Karpas-422 (cell line): ENCODE data around the gene SAXO1. TPM values are rescaled to one million over a fixed set of nuclear protein-coding genes. Genes with fewer than 3 reads are reported as not detected.

Experiments
- DNase-seq: peaks from one replicate; pipeline ENCODE4 v3.0.0-alpha.2; 2015
- H2AFZ ChIP-seq: fragments of 200-600 bp; sonication (generic); 2 replicates; pipeline ENCODE4 v1.6.1; 2014; ENCODE audit warnings: antibody characterized with exemption, low read length, mixed read lengths
- H3K27ac ChIP-seq: fragments of 200-600 bp; sonication (generic); 2 replicates; pipeline ENCODE4 v1.5.1; 2014; ENCODE audit warnings: mild to moderate bottlenecking, low read length, moderate library complexity
- H3K27me3 ChIP-seq: fragments of 200-600 bp; sonication (generic); 2 replicates; pipeline ENCODE4 v1.6.1; 2014; ENCODE audit warnings: low read length, mixed read lengths
- H3K36me3 ChIP-seq: fragments of 200-600 bp; sonication (generic); 2 replicates; pipeline ENCODE4 v1.6.1; 2014; ENCODE audit warnings: low read length, mixed read lengths; ENCODE audit not compliant: insufficient read depth
- H3K4me1 ChIP-seq: fragments of 200-600 bp; sonication (generic); 2 replicates; pipeline ENCODE4 v1.6.1; 2014; ENCODE audit warnings: mild to moderate bottlenecking, low read length, mixed read lengths
- H3K4me2 ChIP-seq: fragments of 200-600 bp; sonication (generic); 2 replicates; pipeline ENCODE4 v1.6.1; 2014; ENCODE audit warnings: low read length, low read depth, mild to moderate bottlenecking; ENCODE audit not compliant: poor library complexity, severe bottlenecking
- H3K4me3 ChIP-seq: fragments of 200-600 bp; sonication (generic); 2 replicates; pipeline ENCODE4 v1.5.1; 2014; ENCODE audit warnings: mild to moderate bottlenecking, antibody characterized with exemption, low read length, mixed read lengths
- H3K79me2 ChIP-seq: fragments of 200-600 bp; sonication (generic); 2 replicates; pipeline ENCODE4 v1.6.1; 2014; ENCODE audit warnings: mild to moderate bottlenecking, low read length, mixed read lengths
- H3K9ac ChIP-seq: fragments of 200-600 bp; sonication (generic); 2 replicates; pipeline ENCODE4 v1.6.0; 2014; ENCODE audit warnings: low read length
- H3K9me2 ChIP-seq: fragments of 200-600 bp; sonication (generic), shearing (Covaris generic); replicated peaks from 2 replicates; pipeline ENCODE4 v1.6.0; 2014; ENCODE audit warnings: mild to moderate bottlenecking, low read length, moderate library complexity; ENCODE audit not compliant: insufficient read depth
- H3K9me3 ChIP-seq: fragments of 300-700, 200-600 bp; sonication (generic); 2 replicates; pipeline ENCODE4 v1.6.1; 2014; ENCODE audit warnings: low read length, mixed read lengths
- H4K20me1 ChIP-seq: fragments of 200-600 bp; sonication (generic); 2 replicates; pipeline ENCODE4 v1.6.1; 2014; ENCODE audit warnings: mild to moderate bottlenecking, antibody characterized with exemption, low read length, low read depth; ENCODE audit not compliant: insufficient read depth
- total RNA-seq: library from RNA; depleted of rRNA; stranded (reverse); fragments of >200 nt; shearing (Covaris generic); gene quantifications from 2 replicates; pipeline ENCODE4 v1.2.3, GENCODE V29; 2014; ENCODE audit warnings: low replicate concordance

Gene SAXO1
- total RNA-seq, 1 experiment from 2014 or later, result not detected

DNA sequence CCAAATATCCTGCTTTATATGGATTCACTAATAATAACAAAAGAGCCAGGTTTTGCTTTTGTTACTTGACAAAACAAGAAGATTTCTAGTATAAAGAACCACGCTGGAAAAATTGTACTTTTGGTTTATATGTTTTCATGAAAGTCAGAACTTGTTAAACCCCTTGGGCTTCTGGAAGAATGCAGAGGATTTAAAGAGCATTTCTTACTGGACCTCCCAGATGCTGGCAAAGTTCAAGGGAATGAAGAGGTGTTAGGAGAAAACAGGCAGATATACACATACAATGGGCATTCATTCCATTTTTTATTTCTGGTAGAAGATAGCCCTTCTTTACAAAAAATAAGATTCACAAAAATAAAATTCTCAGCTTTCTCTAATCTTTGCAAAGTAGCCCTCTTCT lies 61.1 kb downstream of the SAXO1 start:
- H3K9me3 ChIP-seq, result no peaks in the 10 kb centered on the region
- H3K27me3 ChIP-seq, result no peaks in the 10 kb centered on the region
- H3K4me3 ChIP-seq, result no peak overlapping the region
- H4K20me1 ChIP-seq, result no peaks in the 10 kb centered on the region
- H3K36me3 ChIP-seq, result no peaks in the 10 kb centered on the region
- no peak overlapping the region for H3K27ac ChIP-seq
- H3K79me2 ChIP-seq, result no peaks in the 10 kb centered on the region
- no peak overlapping the region for H3K4me2 ChIP-seq
- no peak for DNase-seq
- no peak overlapping the region for H3K9ac ChIP-seq
- no peaks in the 10 kb centered on the region for H3K9me2 ChIP-seq
- no peak overlapping the region for H2AFZ ChIP-seq
- H3K4me1 ChIP-seq, result no peaks in the 10 kb centered on the region

DNA sequence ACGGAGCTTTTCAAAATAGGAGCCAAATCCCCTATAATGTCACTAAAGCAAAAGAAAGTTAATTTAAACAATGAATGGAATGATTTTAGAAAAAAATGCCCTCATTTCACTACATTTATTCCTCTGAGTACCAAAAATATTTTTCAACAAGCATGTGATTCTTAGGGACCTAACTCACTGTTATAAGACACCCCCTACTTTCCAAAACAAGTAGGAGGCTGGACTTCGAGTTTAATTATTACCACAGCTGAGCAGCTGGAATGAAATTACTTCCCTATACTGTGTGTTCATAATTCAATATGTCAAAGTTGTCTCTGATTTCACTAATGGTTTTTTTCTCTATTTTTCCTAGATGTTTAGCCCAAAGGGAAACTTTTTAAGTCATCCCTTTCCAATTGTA lies 61.6 kb downstream of the SAXO1 start:
- H3K9me3 ChIP-seq, result no peaks in the 10 kb centered on the region
- no peak overlapping the region for H3K27ac ChIP-seq
- H3K4me1 ChIP-seq, result no peaks in the 10 kb centered on the region
- H3K9ac ChIP-seq, result no peak overlapping the region
- H4K20me1 ChIP-seq, result no peaks in the 10 kb centered on the region
- H3K4me3 ChIP-seq, result no peak overlapping the region
- no peak overlapping the region for H2AFZ ChIP-seq
- no peaks in the 10 kb centered on the region for H3K27me3 ChIP-seq
- no peak overlapping the region for H3K4me2 ChIP-seq
- H3K36me3 ChIP-seq, result no peaks in the 10 kb centered on the region
- H3K9me2 ChIP-seq, result no peaks in the 10 kb centered on the region
- DNase-seq, result no peak
- H3K79me2 ChIP-seq, result no peaks in the 10 kb centered on the region

DNA sequence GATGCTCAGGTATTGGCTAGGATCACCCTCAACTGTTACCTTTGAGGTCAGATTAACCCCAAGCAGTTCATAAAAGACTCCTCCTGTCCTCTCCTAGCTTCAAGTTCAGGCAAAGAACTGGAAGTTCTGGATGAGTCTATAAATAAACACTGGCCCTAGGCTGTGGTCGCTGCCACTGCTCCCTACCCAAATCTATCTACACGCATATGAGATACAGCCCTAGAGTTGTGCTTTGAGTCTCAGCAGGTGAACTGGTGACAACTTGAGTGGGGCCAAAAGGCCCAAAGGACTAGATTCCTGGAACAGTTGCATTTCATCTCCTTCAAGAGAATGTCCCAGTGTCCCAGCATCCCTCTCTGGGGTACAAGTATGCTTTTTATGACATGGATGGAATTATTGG lies 62.6 kb downstream of the SAXO1 start:
- Histone ChIP-seq H3K4me2 (no peak overlapping the region), H3K79me2 (no peaks in the 10 kb centered on the region), H3K9me3 (no peaks in the 10 kb centered on the region)

DNA sequence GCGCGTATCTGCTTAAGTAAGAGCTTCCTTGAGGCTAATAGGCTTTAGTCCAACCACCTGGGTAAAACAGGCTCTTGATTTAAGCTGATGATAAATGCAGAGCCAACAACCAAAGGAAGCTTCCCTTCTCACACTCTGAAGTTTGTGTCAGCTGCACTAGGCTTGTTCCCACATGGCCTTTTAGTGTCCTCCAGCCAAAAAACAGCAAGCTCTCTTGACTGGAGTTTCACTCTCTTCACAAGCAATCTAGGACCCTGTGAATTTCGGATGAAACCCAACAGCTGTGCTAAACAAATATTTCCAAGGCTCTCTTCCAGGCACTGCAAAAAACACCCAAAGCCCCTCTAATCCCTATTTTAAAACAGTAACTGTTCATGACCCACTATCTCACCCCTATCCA lies 63.9 kb downstream of the SAXO1 start:
- Histone ChIP-seq H2AFZ (no peak overlapping the region), H3K79me2 (no peaks in the 10 kb centered on the region), H3K27me3 (no peaks in the 10 kb centered on the region), H3K36me3 (no peaks in the 10 kb centered on the region), H3K4me1 (no peaks in the 10 kb centered on the region), H3K27ac (no peak overlapping the region), H3K4me3 (no peak overlapping the region), H3K9me2 (no peaks in the 10 kb centered on the region), H4K20me1 (no peaks in the 10 kb centered on the region), H3K9ac (no peak overlapping the region), H3K4me2 (no peak overlapping the region), H3K9me3 (no peaks in the 10 kb centered on the region)
- DNase-seq, result no peak

More for the DNA sequence above, 62.6 kb downstream of the SAXO1 start:
- Histone ChIP-seq H3K9me2 (no peaks in the 10 kb centered on the region), H3K4me1 (no peaks in the 10 kb centered on the region), H3K27ac (no peak overlapping the region), H3K27me3 (no peaks in the 10 kb centered on the region), H4K20me1 (no peaks in the 10 kb centered on the region), H3K36me3 (no peaks in the 10 kb centered on the region), H3K9ac (no peak overlapping the region), H3K4me3 (no peak overlapping the region), H2AFZ (no peak overlapping the region)
- no peak for DNase-seq

DNA sequence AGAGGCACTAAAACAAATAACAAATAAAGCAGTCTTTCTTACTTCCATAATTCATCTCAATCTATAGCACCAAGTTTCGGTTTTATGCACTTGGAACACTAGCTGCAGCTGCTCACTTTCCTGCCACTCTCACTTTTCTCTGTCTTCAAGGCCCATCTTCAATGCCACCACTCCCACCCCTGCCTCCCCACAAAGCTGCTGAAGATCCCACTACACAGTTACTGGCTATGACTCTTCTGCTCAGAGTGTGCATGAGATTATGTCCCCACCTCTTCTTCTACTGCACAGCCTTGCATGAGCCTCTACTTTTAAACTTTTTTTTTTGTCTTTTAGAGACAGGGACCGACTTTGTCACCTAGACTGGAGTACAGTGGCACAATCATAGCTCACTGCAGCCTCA lies 77.4 kb downstream of the SAXO1 start:
- no peaks in the 10 kb centered on the region for H3K79me2 ChIP-seq
- no peak overlapping the region for H3K9ac ChIP-seq
- no peak overlapping the region for H3K4me3 ChIP-seq
- H3K27me3 ChIP-seq, result no peaks in the 10 kb centered on the region
- H3K9me3 ChIP-seq, result no peaks in the 10 kb centered on the region
- no peaks in the 10 kb centered on the region for H3K4me1 ChIP-seq
- no peak for DNase-seq
- no peaks in the 10 kb centered on the region for H3K9me2 ChIP-seq
- H4K20me1 ChIP-seq, result no peaks in the 10 kb centered on the region
- no peak overlapping the region for H2AFZ ChIP-seq
- H3K36me3 ChIP-seq, result no peaks in the 10 kb centered on the region
- no peak overlapping the region for H3K4me2 ChIP-seq
- H3K27ac ChIP-seq, result no peak overlapping the region

DNA sequence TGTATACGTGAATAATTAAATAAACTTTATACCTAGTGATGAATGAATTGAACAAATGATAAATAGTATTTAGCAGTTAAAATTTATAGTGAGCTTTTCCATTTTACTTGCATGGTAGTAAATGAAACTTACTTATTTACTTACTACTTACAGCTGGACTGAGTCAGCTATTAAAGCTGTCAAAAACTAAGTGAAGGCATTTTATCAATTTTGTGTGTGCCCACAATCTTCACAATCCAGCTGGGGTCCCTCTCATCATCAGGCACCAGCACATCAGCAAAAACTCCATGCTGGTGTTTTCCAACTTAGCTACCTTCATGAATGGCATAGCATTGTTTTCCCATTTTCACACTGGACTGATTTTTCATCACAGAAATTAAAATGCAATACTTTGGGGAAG lies 81.1 kb downstream of the SAXO1 start:
- Histone ChIP-seq H3K4me1 (no peaks in the 10 kb centered on the region), H4K20me1 (no peaks in the 10 kb centered on the region), H3K27ac (no peak overlapping the region), H2AFZ (no peak overlapping the region), H3K4me3 (no peak overlapping the region), H3K36me3 (no peaks in the 10 kb centered on the region), H3K9me3 (no peaks in the 10 kb centered on the region), H3K4me2 (no peak overlapping the region), H3K79me2 (no peaks in the 10 kb centered on the region), H3K27me3 (no peaks in the 10 kb centered on the region), H3K9ac (no peak overlapping the region), H3K9me2 (no peaks in the 10 kb centered on the region)
- DNase-seq, result no peak

DNA sequence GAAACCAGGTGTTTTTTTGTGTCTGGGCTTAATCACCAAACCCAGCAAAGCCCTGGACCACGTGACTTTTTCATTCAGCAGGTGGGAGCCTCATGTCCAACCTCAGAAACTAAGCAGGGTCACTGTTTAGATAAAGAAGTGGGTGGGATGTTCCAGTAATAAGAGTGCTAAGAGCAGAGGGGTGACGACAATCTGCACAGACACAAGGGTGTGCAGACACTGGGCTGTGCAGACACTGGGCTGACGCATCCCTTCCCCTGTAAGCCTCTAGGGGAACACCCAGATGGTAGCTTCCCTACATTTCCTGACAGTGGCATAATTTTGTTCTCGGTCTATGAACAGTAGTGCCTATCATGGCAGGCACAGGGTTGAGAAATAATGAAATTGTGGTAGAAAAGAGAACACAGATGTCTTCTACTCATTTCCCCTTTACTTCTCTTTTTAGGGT lies 85.1 kb downstream of the SAXO1 start:
- H2AFZ ChIP-seq, result no peak overlapping the region

DNA sequence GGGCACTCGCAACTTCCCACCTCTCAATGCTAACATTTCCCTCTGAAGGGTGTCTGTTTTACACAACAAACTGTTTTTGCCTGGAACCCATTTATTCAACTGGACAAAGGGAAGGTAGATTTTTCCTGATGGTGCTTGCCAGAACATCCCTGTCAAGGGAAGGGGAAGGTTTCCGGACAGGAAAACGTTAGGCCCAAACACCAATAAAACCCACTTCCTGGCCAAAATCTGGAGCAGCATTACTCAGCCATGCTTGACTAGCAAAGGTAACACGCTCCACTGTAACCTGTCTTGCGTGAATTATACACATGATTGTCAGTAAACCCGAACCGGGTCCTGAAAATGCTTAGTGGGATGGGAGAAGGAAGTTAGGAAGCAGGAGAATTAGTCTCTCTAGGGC lies 90.2 kb downstream of the SAXO1 start:
- no peak overlapping the region for H3K27ac ChIP-seq

More for the DNA sequence above, 85.1 kb downstream of the SAXO1 start:
- H3K9ac ChIP-seq, result no peak overlapping the region
- no peaks in the 10 kb centered on the region for H3K9me2 ChIP-seq
- no peaks in the 10 kb centered on the region for H3K79me2 ChIP-seq
- no peak for DNase-seq
- no peaks in the 10 kb centered on the region for H3K9me3 ChIP-seq
- H3K4me1 ChIP-seq, result no peaks in the 10 kb centered on the region
- no peak overlapping the region for H3K4me2 ChIP-seq
- H3K36me3 ChIP-seq, result no peaks in the 10 kb centered on the region
- H4K20me1 ChIP-seq, result no peaks in the 10 kb centered on the region
- no peaks in the 10 kb centered on the region for H3K27me3 ChIP-seq
- H3K27ac ChIP-seq, result no peak overlapping the region
- no peak overlapping the region for H3K4me3 ChIP-seq

More for the DNA sequence above, 90.2 kb downstream of the SAXO1 start:
- Histone ChIP-seq H3K9ac (no peak overlapping the region), H4K20me1 (no peaks in the 10 kb centered on the region), H3K27me3 (no peaks in the 10 kb centered on the region), H3K36me3 (no peaks in the 10 kb centered on the region), H3K4me3 (no peak overlapping the region), H3K4me2 (no peak overlapping the region), H3K9me3 (no peaks in the 10 kb centered on the region), H2AFZ (no peak overlapping the region), H3K9me2 (no peaks in the 10 kb centered on the region), H3K4me1 (no peaks in the 10 kb centered on the region), H3K79me2 (no peaks in the 10 kb centered on the region)
- no peak for DNase-seq
